Activated CD4-positive, alpha-beta T cell treated with anti-CD3 and anti-CD28 coated beads, Interleukin-2, Interleukin-6, amounts not matched to agents 100 ng/mL and 50 ng/mL, durations not matched to agents 16 hours and 8 hours (primary cell): ENCODE data around the gene MALL.
"Not testable (repeated sequence)": the region's sequence is repeated elsewhere in the genome, so short reads cannot be mapped to it uniquely, and the experiment has no call there.

ENCODE experiments used
- DNase-seq: peaks from one replicate; pipeline ENCODE4 v3.0.0-alpha.2; 2020

Gene MALL

DNA sequence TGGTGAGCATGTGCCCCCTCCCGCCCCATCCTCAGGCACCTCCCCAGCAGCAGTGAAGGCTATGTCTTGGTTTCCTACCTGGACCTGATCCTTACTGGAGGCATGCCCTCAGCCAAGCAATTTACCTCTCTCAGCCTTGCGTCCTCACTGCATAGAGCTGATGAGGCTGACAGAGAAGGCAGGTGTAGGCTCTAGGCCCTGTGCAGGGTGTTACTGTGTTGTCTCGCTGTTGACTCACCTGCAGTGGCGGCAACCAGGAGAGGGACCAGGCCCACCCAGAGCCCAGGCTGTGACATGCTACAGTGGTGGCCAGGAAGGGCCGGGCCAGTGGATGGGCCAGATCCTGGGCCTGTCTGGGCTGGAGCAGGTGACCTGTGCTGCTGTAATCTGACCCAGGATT lies 65.9 kb downstream of the MALL start:
- not testable (repeated sequence) for DNase-seq

DNA sequence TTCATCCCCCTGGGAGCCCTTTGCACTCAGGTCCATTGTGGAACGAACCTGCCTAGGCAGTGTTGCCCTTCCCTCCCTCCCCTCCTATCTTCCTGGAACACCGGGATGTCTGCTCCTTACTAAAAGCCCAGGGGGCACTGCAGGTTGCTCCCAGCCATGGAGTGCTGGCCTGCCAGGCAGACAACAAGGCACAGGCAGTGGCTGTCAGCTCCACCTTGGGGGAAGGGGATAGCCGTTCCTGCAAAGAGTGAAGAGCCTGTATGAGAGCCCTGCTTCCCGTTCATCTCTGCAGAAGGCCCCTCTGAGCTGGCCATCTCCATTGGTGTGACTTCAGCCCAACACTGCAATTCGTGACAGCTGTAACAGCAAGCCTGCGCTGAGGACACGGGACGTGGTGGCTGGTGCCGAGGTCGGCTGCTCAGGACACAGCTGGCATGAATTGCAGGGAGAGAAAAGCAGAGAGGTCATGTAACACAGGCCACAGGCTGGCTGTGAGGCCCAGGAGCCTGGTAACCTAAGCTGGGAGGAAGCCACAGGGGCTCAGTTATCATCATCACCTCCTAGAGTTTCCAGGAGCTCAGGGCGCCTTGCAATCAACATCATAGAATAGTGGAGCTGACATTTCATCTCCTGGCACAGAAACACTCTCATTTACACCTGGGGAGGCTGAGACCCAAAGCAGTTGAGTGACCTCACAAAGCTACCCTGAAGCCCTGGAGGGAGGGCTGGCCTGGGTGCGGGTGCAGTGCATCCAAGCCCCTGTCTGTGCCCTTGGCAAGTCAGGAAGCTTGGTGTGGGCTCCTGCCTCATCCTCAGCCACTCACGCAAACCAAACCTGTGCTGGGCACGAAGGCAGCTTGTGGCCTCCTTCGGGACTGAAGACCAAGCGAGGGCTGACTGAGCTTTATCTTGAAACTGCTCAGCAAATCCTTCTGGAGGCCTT lies 67.1 kb downstream of the MALL start:
- not testable (repeated sequence) for DNase-seq

DNA sequence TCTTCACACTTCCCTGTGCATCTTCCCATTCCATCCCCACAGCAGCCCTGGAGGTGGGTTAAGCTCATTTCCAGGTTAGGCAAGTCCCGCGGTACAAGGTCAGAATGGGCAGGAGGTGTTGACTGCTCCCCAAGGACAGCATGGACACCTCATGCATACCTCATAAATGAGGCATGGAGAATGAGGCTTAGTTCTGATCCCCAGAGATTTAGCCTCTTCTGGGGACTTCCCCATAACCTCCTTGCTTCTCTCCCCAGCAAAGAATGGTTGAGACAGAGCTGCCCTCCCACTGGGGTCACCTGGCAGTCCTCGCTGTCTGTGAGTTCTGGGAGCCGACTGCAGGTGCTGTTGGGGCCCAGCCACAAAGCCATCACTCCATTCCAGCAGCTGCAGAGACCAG lies 68.4 kb downstream of the MALL start:
- DNase-seq, result not testable (repeated sequence)

DNA sequence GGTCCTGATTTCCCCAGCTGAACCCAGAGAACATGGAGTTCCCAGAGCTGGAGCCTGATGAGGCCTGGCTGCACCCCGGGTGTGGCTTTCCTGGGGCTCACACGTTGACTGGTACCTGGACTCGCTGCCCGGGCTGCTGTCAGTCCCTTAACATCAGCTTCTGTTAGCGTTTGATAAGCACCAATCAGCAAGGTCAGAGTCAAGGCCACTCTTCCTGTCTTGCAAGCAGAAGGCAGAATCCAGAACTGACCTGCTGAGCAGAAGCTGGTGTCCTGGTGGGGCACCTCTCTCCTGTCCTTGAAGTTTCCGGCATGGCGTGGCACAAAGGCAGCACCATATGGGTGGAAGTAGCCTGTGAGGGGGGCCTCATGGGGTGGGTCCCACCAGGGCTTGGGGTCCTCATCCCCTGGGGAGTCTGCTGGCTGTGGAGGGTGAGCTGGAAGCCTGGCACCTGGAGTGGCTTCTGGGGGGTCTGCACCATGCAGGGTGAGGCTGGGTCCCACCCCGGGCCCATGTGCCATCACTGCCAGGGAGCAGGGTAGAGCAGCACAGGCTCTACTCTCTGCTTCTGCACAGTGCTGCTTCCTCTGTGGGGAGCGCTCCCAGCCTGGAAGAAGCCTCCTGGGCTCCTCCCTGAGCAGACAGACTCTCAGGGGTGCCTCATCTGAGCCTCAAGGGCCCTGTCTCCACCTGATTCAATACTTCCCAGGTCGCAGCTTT lies 73.5 kb downstream of the MALL start:
- not testable (repeated sequence) for DNase-seq

DNA sequence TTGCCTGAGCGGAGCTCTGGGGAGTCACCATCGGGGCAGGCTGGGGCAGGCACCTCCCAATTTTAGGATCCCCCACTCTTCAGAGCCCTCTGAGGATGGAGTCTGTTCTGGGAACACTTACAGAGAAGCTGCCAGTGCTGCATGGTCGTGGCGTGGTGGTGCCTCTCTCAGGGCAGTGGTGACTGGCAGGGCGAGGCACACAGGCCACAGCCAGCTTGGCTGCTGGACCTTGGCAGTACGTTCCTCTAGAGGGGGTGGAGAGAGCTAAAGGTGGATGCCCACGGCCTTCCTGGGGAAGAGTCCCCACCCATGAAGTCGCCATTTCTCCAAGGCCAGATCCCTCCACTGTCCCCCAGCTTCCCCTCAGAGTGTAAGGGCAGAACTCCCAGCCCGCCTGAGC lies 78.3 kb downstream of the MALL start:
- not testable (repeated sequence) for DNase-seq

DNA sequence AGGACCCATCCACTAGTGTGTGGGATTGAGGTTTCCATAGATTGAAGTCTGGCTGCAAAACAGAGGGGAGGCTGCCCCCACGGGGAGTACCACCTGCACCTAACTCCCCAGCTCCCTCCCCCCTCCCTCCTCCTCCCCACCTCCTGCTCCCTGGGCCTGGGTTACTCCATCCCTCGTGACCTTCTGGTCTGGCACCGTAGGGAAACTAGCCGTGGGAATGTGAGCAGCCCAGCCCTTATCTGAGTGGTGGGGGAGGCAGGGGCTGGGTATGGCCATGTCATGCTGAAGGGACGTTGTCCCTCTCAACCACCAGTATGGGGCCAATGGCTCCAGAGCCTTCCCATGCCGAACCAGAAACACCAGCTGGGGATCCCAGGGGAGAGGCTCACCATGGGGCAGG lies 80.2 kb downstream of the MALL start:
- DNase-seq, result not testable (repeated sequence)

DNA sequence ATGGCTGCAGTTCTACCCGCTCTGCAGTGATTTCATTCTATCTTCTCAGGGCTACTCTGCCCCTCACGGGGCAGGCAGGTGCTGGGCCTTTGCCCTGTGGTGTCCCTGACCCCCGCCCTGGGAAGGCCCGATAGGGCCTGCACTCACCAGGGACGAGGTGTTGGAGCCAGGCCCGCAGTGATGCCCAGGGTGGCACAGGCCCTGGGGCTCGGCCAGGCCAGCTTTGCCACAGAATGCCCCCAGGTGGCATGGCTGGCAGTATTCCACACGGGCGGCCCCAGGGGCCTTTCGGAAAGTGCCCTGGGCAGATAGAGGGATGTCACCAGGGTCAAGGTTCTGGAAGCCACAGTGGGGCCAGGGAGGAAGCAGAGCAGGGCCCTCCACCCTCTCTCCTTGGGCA lies 80.7 kb downstream of the MALL start:
- DNase-seq, result not testable (repeated sequence)
